ENCODE measurements around the gene ABCC9.

Gene ABCC9

DNA sequence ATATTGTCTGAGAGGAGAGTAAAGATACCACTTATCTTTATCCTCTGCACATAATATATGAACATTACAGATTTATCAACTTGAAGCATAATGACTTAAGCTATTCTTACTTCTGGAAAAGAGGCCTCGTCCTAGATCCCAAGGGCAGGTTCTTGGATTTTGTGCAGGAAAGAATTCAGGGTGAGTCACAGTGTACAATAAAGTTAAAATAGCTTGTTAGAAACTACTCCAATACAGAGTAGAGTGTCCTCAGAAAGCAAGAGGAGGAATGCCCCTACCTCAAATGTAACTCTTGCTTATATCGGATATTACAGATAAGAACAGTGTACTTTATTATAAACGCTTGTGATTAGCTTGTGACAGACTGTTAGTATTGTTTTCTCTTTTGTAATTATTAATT is 41.9 kb upstream of the ABCC9 start:
- TF ChIP-seq, protein P1, sequence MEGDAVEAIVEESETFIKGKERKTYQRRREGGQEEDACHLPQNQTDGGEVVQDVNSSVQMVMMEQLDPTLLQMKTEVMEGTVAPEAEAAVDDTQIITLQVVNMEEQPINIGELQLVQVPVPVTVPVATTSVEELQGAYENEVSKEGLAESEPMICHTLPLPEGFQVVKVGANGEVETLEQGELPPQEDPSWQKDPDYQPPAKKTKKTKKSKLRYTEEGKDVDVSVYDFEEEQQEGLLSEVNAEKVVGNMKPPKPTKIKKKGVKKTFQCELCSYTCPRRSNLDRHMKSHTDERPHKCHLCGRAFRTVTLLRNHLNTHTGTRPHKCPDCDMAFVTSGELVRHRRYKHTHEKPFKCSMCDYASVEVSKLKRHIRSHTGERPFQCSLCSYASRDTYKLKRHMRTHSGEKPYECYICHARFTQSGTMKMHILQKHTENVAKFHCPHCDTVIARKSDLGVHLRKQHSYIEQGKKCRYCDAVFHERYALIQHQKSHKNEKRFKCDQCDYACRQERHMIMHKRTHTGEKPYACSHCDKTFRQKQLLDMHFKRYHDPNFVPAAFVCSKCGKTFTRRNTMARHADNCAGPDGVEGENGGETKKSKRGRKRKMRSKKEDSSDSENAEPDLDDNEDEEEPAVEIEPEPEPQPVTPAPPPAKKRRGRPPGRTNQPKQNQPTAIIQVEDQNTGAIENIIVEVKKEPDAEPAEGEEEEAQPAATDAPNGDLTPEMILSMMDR (conservative IDR thresholded peaks at IDR 0.05; ENCODE audit: control insufficient read depth, insufficient read depth, low read depth, low read length) = no peak
- no peak for DNase-seq (ENCODE audit: low read depth)
- no peak overlapping the region for H3K4me3 ChIP-seq (ENCODE audit: control insufficient read depth, low read depth, low read length)

DNA sequence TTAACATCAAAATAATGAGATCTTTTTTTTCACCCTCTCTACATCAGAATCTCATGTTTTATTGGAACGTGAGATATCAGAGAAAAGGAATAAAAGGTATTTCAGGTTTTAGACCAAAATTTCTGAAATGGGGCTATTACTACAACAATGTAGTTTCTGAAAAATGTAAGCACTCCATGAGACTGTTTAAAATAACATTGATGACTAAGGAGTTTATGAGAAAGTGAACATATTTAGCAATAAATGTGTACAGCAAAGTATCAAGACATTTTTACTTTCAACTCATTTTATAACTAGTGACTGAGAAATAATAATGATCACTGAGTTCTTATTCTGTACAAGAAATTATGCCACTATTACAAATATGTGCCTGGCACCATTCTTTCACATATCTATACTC is 39.3 kb upstream of the ABCC9 start:
- peak; percentile 7 for DNase-seq (ENCODE audit: low read depth)
- TF ChIP-seq, protein P1 (conservative IDR thresholded peaks at IDR 0.05; ENCODE audit: control insufficient read depth, insufficient read depth, low read depth, low read length) = no peak
- no peak overlapping the region for H3K4me3 ChIP-seq (ENCODE audit: control insufficient read depth, low read depth, low read length)

DNA sequence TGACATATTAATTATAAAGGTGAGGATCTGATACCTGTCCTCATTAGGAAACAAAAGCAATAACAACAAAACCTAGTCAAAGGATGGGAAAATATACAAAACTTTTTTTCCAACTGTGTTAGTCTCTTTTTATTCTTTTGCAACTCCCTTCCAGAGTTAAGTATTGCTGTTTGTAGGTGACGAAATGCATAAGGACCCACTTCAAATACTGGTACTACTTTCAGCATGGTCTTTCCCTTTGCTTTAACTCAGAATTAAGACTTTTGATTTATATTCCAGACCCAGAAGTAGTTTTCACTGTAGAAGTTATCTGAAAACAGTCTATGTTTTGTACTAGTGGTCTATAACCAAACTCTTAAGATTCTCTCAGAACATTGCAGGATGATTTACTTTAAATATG is 34.1 kb upstream of the ABCC9 start:
- no peak for DNase-seq (ENCODE audit: low read depth)

DNA sequence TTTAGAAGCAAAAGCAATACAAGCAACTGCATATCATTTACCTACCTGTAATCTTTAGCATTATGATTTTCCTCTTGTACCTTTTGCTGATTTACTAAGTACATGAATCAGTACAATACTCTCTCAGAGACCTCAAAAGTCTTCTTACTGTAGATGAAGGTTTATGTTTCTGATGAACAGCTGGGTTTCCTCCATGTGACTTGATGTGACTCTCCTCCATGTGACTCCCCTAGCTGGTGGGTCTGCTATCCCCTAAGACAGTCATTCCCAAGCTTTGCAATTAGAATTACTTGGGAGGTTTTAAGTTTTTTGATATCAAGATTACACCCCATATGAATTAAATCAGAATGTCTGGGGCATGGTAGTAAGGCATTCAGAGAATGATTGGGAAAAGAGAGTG is 32.0 kb upstream of the ABCC9 start:
- DNase-seq (ENCODE audit: low read depth) = no peak
- TF ChIP-seq, protein P1 (conservative IDR thresholded peaks at IDR 0.05; ENCODE audit: control insufficient read depth, insufficient read depth, low read depth, low read length) = no peak
- H3K4me3 ChIP-seq (ENCODE audit: control insufficient read depth, low read depth, low read length) = no peak overlapping the region

More for the DNA sequence above, 34.1 kb upstream of the ABCC9 start:
- TF ChIP-seq, protein P1 (conservative IDR thresholded peaks at IDR 0.05; ENCODE audit: control insufficient read depth, insufficient read depth, low read depth, low read length) = no peak
- no peak overlapping the region for H3K4me3 ChIP-seq (ENCODE audit: control insufficient read depth, low read depth, low read length)

DNA sequence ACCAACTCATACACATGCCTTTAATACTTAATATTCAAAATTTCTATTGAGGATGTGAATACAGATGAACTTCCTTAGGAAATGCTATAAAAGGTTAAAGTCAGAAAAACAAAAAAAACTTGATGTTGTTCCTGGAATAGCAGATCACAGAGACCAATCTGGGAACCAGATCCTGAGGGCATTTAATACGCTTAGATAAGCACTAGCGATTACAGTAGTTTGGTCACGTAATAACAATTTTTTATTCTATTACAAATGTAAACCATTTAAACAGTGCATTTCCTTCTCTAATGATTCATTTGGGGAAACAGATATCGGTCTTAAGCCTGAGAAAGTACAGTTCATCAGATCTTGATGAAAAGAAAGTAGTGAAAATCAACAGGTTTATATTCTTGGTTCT is 30.8 kb upstream of the ABCC9 start:
- no peak overlapping the region for H3K4me3 ChIP-seq (ENCODE audit: control insufficient read depth, low read depth, low read length)
- DNase-seq (ENCODE audit: low read depth) = no peak
- TF ChIP-seq, protein P1 (conservative IDR thresholded peaks at IDR 0.05; ENCODE audit: control insufficient read depth, insufficient read depth, low read depth, low read length) = no peak

DNA sequence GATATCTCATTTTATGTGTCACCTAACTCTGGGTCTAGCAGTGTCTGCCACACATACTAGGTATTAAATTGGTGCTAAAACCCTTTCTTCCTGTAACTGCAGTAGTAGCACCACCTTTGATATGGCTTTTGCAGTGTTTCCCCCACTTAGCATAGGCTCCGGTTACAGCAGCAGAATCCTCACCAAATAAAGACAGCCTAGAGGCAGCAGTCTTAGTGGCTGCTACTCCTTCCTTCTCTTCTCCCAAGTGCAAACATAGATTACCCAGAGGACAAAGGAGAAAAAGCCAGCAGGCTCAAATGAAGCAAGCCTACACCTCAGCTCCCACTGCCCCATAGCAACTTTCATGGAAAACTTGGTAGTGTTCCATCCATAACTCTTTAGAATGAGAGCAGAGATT is 30.1 kb upstream of the ABCC9 start:
- DNase-seq (ENCODE audit: low read depth) = no peak
- TF ChIP-seq, protein P1 (conservative IDR thresholded peaks at IDR 0.05; ENCODE audit: control insufficient read depth, insufficient read depth, low read depth, low read length) = no peak
- H3K4me3 ChIP-seq (ENCODE audit: control insufficient read depth, low read depth, low read length) = no peak overlapping the region

DNA sequence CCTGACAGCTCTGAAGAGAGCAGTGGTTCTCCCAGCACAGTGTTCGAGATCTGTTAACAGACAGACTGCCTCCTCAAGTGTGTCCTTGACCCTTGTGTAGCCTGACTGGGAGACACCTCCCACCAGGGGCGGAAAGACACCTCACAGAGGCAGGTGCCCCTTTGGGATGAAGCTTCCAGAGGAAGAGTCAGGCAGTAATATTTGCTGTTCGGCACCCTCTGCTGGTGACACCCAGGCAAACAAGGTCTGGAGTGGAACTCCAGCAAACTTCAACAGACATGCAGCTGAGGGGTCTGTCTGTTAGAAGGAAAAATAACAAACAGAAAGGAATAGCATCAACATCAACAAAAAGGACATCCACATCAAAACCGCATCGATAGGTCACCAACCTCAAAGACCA is 21.6 kb upstream of the ABCC9 start:
- DNase-seq (ENCODE audit: low read depth) = no peak
- no peak overlapping the region for H3K4me3 ChIP-seq (ENCODE audit: control insufficient read depth, low read depth, low read length)
- TF ChIP-seq, protein P1 (conservative IDR thresholded peaks at IDR 0.05; ENCODE audit: control insufficient read depth, insufficient read depth, low read depth, low read length) = no peak

Measured in fibroblast of mammary gland (primary cell).